GM19328 (cell line): Measurements from ENCODE around the gene LRP2BP.
"Not testable (repeated sequence)": the region's sequence is repeated elsewhere in the genome, so short reads cannot be mapped to it uniquely, and the experiment has no call there.

Experiments
- ATAC-seq: cut with Tn5 transposase; IDR thresholded peaks from one replicate; pipeline ENCODE4 v1.9.1; 2021; ENCODE audit warnings: mild to moderate bottlenecking, moderate library complexity; ENCODE audit not compliant: unreplicated experiment

LRP2BP gene

DNA sequence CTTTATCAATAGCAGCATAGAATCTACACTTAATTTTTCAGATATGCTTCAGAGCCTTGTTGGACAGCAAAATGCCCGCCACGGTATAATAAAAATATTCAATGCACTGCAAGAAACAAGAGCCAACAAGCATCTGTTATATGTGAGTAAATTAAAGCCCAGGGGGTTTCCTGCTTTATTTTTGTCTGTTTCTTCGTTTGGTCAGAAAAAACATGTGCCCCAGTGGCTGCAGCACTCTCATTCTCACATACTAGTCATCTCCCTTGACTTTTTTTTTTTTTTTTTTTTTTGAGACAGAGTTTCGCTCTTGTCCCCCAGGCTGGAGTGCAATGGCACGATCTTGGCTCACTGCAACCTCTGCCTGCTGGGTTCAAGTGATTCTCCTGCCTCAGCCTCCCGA lies 33.2 kb downstream of the LRP2BP start:
- not testable (repeated sequence) for ATAC-seq

DNA sequence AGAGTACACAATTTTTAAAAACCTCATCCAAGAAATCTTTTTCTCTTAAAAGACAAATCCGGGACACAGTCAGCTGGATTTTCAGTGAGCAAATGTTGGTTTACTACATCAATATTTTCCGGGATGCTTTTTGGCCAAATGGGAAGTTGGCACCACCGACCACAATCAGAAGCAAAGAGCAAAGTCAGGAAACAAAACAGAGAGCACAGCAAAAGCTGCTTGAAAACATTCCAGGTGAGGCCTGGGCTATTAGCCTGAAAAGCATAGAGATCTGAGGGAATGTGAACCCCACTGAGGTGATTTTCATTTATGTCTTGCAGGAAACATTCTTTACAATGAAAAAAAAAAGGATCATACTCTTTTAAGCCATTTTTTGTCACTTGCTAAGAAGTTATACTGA lies 33.9 kb downstream of the LRP2BP start:
- no peak for ATAC-seq

DNA sequence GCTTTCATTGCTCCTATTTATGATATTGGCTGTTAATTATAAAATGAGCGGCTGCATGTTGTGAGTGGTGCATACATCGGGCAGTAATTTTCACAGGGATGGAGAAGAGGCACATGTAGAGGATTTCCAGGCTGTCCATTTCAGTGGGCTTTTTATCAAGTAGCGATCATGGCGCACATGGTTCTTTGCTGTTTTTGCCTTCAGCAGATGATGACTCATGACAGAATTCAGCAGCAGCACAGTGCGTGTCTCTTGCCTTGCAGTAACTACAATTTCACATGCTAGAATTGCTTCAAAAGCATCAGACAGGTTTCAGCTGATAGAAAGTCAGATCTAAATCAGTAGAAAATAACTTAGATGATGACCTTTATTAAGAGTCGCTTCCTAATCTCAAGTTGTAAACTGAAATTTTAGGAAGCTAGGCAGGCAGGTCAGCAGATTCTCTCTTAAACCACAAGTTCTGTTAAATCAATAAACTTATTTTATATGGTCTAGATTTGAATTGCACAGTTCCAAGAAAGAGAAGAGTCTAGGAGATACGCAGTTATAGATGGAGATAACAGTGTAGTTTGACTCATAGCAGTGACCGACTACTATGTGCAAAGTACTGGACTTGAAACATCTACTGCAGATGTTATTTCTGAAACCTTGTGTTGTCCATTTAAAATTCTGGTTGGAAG lies 35.8 kb downstream of the LRP2BP start:
- no peak for ATAC-seq

DNA sequence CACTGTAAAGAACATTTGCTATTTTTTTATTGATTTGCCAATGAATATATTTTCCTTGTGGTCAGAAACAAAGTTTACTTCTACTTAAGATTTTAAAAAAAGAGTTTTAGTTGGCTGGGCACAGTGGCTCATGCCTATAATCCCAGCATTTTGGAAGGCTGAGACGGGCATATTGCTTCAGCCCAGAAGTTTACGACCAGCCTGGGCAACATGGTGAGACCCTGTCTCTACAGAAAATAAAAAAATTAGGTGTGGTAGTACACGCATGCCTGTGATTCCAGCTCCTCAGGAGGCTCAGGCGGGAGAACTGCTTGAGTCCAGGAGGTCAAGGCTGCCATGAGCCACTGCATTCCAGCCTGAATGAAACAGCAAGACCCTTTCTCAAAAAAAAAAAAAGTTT lies 36.8 kb downstream of the LRP2BP start:
- ATAC-seq, result no peak

DNA sequence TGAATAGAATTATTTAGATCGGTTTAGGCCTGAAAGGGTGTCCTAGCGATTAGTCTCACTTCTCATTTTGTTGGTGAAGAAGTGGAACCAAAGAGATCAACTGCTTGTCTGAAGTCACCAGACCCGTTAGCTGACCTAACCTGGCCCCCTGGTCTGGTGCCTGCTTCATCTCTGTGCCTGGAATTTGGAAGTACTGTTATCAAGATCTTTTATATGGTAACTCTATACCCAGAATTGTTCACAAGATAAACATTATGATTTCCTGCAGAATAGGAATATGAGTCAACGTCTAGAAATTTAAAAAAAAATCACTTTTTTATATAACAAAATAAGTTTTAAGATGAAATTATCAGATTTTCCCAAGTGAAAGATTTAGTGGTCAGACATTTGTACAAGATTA lies 37.2 kb downstream of the LRP2BP start:
- ATAC-seq, result no peak

DNA sequence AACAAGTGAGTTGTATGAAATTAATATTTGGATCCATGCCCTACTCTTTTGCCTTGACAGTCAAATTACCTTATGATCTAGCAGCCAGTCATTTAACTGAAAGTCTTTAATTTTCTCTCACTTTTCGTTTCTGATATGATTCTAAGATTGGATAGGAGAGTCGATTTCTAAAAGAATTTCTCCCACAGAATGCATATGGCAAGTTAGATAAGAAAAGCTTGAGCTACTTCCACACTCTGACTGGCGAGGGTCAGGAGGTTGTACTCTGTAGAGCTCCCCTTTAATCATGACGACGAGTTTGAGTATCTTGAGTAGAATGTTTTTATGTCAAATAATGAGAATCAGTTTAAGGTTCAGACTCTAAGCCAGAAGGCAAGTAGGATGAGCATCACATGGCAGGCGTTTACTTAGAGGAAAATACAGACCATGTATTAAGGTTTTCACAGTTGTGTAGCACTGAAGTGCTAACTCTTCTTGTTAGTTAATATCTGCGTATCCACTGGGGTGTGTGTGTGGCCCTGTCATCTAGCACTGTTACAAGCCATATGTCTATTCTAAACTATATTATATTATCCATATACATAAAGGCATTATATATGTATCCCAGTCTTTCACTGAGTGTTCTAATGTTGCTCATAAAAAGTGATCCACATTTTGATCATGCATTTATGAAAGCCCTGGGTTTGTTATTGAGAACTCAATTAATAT lies 37.8 kb downstream of the LRP2BP start:
- no peak for ATAC-seq

DNA sequence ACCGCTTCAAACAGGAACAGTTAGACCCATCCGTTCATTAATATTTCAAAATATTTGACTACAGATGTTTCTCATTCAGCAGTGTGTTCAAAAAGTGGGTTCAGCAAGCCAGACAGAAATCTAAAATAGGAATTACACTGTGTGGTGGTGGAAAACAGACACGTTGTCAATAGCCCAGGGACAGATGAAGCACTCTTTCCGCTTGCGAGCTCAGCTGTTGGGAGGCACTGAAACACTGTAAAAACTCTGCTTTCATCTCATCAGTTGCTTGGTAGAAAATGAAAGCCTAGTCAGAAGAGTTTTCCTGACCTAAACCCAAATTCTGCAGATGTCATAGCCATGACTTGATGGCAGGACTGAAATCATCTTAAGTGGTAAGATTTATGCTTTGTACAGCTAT lies 38.5 kb downstream of the LRP2BP start:
- ATAC-seq, result no peak

DNA sequence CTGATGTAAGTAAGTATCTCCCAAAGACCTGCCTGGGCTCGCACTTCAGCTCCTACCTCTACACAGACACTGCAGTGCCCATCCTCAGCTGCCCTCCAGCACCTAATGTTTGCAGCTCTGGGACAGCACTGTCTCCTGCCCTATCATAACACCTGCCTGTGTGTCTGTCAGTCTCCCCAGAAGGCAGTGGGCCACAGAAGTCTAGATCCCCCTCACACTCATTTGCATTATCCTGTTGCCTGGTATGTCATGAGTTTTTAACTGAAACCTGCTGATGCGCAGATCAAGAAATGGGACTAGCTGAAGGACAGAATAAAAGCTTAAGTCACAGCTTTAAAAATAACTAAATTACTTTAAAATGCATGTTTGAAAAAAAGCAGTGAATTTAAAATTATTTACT lies 43.0 kb downstream of the LRP2BP start:
- ATAC-seq, result no peak

DNA sequence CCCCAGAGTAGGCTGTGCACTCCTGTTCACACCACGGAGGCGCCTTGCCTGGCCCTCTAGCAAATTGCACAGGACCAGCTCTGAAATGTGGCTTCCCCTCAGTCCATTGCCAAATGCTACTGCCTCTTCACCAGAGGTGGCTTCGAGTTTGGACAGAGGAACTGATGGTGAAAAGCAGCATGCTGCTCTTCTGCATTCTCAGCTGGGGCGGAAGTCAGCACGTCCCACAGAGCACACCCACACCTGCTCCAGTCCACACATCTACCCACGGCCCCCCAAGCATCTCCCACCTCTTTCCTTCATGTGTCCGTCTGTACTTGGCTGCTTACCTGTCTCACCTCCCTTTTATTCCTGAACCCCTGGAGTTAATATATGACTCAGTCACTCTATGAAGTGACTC lies 43.5 kb downstream of the LRP2BP start:
- no peak for ATAC-seq

DNA sequence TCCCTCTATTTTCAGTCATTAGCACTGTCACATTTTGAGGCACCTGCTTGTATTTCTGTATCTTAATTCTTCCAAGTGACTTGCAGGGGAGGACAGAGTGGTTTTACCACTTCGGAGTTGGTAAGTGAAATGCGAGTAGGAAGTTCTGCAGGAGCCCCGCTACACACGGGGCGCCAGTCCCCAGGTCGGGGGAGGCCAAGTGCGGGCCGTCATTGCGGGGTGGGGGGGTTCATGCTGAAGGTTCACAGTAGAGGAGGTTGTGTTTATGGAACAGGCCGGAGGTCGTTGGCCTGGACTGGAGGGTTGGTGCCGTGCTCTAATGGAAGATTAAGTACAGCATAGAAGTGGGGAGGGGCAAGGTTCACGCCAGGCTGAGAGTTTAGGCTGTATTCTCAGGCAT lies 44.0 kb downstream of the LRP2BP start:
- ATAC-seq, result no peak

DNA sequence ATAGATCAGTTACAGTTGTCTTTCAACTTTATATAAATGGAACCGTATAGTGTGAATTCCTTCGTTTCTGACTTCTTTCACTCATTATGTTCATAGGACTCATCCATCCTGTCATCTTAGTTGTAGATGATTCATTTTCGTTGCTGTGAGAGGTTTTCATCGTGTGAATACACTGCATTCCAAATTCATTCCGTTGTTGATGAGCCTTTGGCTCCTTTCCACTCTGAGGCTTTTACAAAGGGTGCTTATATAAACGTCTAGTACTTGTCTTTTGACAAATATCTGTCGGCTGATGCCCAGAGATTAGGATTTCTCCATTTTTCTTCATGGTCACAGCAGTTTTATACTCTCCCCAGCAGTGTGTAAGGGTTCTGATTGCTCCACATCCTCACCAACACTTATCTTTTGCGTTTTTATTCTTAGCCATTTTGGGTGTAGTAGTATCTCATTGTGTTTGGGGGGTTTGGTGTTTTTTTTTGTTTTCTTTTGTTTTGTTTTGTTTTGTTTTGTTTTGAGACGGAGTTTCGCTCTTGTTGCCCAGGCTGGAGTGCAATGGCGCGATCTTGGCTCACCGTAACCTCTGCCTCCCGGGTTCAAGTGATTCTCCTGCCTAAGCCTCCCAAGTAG lies 48.6 kb downstream of the LRP2BP start:
- ATAC-seq, result no peak

DNA sequence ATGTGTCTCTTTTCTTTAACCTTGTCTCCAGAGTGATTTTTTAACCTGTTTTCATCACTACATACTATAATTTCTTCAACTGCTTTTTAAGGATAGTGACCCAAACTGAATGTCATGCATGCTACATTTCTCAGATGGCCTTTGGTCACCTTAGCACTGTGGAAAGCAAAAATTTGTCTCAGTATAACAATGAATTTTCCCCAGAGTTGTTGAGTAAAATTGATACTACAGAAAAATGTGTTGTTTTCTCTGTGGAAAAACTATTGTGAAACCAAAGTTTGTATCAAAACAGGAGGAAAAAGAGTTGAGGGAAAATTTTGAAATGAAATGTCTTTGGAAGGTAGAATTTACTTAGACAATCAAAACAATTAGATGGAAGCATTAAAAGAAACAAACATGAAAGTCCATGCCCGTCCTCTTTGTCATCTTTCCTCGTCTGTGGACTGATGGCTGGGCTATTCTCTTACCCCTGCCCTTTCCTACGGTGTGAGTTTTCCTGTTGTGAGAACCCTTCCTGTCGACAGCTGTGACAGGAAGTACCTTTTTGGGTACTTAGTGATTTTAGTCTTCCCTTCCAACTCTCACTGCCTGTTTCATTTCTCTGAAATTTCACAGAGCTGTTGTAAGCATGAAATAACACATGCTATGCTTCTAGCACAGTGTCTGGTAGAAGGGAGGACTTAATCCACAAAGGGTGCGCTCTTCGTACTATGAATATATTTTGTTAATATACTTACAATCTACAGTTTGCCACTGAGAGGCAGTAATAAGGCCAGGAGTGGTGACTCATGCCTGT lies 50.8 kb downstream of the LRP2BP start:
- peak; percentile 53 for ATAC-seq

DNA sequence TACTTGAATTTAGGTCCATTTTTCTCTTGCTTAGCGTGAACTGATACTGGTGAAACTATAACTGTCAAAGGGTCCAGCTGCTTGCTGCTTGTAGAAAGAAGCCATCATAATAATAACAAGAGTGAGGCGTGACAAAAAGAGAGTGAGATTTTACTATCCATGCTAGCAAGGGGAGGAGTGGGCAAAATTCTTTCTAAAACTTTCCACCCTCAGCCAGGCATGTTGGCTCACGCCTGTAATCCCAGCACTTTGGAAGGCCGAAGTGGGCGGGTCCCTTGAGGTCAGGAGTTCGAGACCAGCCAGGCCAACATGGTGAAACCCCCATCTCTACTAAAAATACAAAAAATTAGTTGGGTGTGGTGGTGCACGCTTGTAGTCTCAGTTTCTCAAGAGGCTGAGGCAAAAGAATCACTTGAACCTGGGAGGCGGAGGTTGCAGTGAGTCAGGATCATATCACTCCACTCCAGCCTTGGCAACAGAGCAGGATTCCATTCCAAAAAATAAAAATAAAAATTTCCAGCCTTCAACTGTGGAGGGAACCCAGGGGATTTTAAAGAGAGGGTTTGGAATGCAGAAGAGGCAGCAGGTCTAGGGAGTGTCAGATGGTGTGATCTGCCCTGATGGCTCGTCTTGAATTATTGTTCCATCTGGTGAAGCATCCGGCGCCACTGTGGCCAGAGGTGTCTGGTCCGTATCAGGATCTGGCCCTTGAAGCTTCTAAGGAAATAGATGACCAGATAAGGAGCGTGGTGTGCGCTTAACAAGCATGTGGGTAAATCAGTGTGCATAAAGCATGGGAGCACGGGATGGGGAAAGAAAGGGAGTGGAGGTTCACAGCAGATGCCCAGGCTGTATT lies 51.8 kb downstream of the LRP2BP start:
- no peak for ATAC-seq

DNA sequence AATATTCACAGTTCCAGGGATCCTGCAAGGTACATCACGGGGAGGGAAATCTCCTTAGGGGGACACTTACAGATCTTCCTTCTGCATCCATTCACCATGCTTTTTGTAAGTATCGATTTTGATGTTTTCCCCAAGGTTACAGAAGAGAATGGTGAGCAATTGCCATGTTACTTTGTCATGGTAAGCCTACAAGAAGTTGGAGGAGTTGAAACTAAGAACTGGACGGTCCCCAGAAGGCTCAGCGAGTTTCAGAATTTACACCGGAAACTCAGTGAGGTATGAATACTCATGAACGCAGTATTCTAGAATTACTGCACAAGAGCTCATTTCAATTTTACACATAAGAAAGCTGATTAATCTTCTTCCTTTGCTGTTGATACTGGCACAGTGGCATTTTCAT lies 53.9 kb downstream of the LRP2BP start:
- peak; percentile 57 for ATAC-seq

DNA sequence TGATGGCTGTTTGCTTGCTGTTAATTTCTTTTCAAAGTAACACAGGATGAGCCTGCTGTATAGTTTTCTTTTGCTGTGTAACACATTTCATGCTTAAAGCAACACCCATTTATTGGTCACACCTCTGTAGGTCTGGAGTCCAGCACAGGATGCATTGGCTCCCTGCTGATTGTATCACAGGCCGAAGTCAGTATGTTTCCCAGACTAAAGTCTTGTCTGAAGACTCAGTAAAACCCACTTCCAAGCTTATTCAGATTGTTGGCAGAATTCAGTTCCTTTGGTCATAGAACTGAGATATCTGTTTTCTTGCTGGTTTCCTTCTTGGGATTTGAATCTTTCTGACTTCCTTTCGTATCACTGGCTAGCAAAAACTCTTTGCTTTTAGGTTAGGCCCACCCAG lies 54.3 kb downstream of the LRP2BP start:
- no peak for ATAC-seq

DNA sequence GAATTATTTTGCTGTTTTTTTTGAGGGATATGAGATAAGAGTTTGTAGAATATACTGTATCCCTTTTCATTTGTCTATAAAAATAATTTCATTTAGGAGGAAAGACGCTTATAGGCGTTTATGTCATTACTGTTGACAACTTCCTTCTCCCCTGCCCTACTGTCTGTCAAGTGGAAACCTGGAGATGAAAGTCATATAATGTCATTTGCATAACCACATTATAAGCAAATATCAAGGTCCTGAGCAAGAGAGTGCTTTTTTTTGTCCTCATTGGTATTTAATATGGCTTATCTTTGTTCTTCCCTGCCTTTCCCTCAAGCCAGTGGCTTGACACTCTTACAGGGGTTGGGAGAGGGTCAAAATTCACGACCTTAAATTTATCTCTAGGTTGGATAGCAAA lies 55.8 kb downstream of the LRP2BP start:
- no peak for ATAC-seq

DNA sequence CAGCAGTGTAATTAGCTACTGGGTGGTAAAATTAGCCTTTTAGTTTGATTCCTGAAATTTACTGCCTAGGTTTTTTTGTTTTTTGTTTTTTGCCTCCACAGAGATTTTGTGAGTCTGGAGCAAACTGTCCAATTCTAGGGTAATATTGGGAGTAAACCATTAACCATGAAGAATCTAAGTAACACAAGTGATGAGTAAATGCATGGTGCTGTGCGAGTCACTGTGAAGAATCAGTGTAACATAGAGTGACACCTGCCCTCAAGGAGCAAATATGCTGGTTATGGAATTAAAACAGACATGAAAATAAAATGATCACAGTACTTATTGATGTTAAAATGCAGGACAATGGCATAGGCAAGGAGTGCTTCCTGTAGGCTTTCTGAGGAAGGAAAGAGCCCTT lies 60.1 kb downstream of the LRP2BP start:
- no peak for ATAC-seq

DNA sequence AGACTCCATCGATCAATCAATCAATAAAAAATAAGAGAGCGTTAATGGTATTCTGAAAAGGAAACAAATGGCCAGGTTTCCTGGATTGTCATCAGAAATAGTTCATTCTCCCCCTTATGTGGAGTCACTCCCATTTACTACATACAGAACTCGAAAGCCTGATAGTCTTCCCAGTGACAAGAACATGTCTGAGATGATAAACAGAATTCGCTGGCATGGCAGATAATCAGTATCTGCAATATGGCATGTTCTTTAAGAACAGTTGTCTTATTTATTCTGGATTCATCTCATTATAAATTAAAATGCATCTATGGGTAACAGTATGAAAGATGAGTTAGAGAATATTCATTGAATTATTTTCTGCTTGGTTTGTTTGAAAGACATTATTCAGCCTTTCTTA lies 61.4 kb downstream of the LRP2BP start:
- no peak for ATAC-seq

DNA sequence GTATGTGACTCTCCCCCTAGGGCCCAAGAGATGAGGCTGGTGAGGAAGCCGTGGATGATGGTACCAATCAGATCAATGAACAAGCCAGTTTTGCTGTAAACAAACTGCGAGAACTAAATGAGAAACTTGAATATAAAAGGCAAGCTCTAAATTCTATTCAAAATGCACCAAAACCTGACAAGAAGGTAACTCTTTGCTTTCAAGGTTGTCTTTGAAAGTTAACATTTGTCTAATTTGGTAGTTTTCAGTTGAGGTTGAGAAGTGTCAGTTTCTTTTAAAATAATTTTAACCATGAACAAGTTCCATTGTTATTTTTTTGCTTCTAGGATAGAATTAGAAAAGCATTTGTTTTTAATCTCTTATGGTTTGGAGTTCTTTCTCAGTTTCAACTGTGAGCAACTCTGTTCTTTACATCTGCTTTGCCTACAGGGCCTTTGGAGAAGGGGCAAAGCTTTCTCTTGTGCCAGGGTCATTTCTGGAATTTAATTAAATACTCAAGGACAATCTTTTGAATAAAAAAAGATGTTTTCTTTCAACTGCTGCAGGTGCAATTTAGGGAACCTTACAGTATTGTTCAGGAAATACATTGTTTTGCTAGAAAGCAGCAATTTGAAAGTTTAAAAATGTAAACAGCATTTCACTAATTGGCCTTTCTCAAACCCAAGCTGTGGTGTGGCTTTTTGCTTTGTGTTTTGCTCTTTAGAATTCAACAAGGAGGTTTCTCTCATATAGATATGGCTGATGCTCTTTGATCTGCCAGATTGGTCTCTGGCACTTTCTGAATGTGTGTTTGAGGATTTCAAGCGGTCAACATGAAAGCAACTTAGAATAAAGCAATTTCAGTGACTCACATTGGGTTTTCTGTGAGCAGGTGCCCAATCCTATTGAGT lies 62.9 kb downstream of the LRP2BP start:
- peak; percentile 75 for ATAC-seq
